Left renal cortex interstitium (tissue), 4 donors: ENCODE measurements around the gene LEF1. TPM values are rescaled to one million over a fixed set of nuclear protein-coding genes. Genes with fewer than 3 reads are reported as not detected.

Source experiments
- DNase-seq, 4 donors: peaks; one replicate each; pipeline ENCODE4 v3.0.0-alpha.2; 2013; ENCODE audit warnings: low read depth in 4 of 4, low spot score in 2 of 4, missing footprints in 1 of 4
- polyA plus RNA-seq, 4 donors: library from polyadenylated mRNA; unstranded; fragments of 120-200 nt; gene quantifications; one replicate each; pipeline ENCODE4 v1.2.1, GENCODE V29; 2013; ENCODE audit not compliant: insufficient read length in 4 of 4

Gene LEF1
- polyA plus RNA-seq, 4 donors = 65.2 to 76.9 (median 71.2) TPM

- DNase-seq = no peak
Measured at GRCh38 chr4:108180513-108180912, 11.8 kb upstream of the LEF1 start.

- DNase-seq = no peak
Measured at GRCh38 chr4:108175966-108176365, 7.2 kb upstream of the LEF1 start.

DNA sequence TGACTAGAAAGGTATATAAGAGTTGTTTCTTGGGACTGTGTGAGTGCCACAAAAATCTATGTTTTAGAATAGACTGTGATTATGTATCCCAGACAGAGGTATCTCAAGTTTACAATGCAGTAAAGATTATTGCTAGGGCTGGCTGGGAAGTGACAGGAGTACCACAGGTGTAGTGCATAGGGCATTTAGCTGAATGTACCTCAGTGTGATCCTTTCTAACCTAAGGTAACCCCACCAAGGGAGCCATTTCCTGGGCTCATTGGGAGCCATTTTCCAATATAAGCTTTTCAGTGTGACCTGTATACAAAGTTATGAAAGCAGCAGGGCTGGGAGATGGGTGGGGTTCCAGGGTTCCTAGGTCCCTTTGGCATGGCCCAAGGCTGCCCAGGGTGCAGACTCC, 6.1 kb upstream of the LEF1 start:
- DNase-seq = no peak

- DNase-seq = no peak
Measured at GRCh38 chr4:108173599-108174057, 4.9 kb upstream of the LEF1 start.

- DNase-seq = peak in 2 of 4 donors; percentile 75 to 76
Measured at GRCh38 chr4:108172753-108173598, 4.2 kb upstream of the LEF1 start.

- DNase-seq = no peak
Measured at GRCh38 chr4:108172231-108172752, 3.6 kb upstream of the LEF1 start.

GRCh38 chr4:108171339-108172230, 2.9 kb upstream of the LEF1 start:
- DNase-seq = no peak

DNA sequence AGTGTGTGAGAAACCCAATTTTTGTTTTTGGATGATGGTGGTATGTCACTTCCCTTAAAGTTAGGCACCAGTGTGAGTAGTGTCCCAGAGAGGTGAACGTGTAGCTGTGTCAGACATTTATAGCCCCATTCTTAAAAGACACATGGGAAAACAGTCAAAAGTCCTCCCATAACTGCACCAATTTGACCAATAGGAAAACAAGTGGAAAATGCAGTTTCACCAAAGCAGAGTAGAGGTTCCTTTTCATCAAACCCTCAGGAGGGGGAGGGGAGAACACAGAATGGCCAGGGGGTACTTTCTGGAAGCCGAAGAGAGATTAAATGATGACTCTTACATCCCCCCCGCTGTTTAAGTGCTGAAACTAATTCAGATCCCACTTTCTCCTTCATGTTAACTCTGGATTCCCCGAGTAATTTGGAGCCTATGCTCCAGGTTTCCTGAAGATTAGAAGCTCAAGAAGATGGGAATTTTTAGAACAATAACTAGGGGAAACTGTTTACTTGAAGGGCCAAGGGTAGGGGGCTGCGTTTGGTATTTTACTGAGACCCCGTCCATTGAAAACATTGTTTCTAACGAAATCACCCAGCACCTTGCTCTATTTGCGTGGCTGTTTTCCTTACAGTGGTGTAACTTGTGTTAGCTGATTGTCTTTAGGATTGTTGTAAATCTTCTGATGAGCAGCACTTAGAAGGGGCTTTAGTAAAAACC, 2.1 kb upstream of the LEF1 start:
- DNase-seq = no peak

GRCh38 chr4:108169664-108170063, 932 bp upstream of the LEF1 start:
- no peak for DNase-seq

DNA sequence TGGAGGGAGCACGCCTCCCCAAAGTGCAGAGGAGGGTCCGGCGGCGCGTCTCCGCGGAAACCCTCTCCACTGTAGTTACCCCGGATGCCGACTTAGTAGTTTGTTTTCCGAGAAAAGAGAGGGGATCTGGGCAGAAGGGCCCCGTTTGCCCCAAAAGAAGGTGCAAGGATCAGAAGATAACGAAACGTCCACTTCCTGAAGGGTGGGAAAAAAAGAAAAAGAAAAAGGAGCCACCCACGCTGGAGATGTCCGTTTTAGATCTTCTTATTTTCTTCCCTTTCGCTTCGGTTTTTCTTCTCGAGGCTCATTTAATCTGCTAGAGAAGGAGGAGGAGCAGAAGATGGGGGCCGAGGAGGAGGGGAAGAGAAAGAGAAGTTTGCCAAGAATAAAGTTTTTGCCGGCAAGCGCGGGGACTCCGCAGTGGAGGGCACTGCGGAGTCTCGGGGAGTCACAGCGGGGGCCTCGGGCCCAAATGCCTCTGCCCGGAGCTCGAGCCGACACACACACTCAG, 517 bp downstream of the LEF1 start:
- peak in 1 of 4 donors; percentile 48 for DNase-seq

DNA sequence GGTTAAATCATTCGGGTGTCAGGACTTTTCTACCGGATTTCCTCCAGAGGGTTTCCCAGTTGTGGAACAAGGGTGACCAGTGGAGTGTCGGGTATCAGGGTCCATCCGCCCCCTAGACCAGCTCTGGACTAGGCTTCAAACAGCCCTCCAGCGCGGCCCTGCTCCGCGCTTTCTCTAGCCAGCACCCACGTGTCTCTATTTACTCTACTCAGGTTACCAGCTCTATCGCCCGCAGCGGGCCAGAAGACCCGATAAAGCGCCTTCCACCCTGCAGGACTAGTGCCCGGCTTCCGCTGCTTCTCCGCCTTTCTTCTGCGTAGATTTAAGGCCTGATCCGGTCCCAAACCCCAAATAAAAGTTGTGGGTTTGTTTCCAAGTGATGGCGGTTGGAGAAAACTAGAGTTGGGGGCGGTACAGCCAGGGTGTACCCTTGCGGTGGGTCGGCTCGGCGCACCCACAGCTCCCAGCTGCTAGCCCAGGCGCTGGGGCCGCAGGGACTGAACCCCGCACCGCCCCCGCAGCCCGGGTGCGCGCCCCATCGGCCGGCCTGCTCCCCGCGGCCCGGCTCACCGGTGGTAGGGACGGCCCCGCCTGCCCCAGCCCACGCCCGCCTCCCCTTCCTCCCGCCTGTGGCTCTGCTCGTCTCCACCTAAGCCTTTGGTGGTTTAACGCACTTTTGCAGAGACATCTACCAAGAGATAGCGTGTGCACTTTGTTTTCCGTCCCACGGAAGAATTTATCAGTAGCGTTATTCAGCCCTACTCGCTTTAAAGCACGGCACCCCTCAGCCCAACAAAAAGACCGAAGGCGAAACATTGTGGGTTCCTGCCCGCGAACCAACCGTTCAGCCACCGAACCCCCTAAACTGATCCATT, 2.1 kb downstream of the LEF1 start:
- peak in 1 of 4 donors; percentile 44 for DNase-seq

DNA sequence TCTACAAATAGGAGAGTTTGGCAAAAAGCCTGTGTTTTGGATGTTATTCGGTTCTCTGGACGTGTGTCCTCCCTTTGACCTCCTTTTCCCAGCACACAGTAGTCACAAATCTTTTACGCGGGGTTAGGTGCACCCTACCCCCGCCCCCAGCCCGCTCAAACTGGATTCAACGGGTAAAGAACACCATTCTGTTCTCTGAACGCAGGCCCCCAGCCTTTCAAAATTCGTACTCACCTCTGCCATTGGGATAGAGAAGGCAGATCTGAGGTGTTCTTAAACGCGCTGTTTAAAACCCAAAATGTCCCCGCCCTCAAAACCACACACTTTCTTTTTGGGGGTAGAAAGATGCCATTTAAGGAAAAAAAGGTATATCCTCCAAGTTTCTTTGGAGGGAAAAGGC, 2.7 kb downstream of the LEF1 start:
- DNase-seq = no peak

- no peak for DNase-seq
Measured at GRCh38 chr4:108165586-108165985, 3.1 kb downstream of the LEF1 start.

DNA sequence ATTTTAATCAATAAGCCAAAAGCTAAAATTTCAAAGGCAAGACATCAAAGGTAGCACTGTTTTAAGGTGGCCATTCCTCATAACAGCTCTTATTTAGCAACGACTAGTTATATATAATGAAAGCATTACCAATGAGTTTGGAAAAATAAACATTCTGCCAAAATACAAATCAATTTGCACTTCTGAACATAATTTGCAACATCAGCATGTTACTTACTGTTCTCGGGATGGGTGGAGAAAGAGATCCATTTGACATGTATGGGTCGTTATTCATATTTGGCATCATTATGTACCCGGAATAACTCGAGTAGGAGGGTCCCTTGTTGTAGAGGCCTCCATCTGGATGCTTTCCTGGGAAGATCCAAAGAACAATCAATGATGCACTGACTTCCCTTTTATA, 5.4 kb downstream of the LEF1 start:
- no peak for DNase-seq

- DNase-seq = no peak
Measured at GRCh38 chr4:108160741-108161352, 7.9 kb downstream of the LEF1 start.

- DNase-seq = no peak
Measured at GRCh38 chr4:108159845-108160244, 8.9 kb downstream of the LEF1 start.

DNA sequence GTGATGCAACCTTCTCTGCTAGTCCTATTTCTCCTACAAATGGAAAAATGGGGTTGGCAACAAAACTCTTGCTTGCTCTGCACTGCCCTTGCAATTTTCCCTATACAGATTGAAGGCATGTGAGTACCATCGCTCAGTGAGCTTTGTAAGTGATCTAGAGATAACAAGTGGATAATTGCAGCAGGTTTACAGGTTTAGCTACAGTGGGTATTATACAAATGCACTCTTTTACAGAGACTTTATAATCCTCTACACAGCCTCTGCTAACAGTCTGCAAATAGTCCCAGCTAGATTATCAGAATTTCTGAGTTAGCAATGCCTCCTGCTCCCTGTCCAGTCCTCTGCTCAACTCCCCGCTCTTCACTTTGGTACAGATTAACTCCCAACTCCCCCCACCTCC, 11.1 kb downstream of the LEF1 start:
- no peak for DNase-seq

DNA sequence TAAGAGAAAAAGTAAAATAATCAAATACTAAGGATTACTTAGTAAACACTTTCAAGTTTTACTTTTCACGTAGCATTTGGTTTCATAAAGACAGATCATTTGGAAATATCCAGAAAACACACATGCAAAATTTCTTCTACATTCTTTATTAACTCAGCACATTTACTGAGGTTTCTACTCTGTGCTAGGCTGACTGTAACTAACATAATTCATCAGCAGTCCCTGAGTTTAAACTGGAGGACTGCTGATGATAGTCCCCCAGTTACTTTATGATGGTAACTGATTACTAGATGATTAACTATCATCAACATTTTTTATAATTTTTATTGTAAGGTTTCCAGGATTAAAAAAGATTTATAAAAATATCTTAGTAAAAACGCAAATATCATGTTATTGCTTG, 12.3 kb downstream of the LEF1 start:
- no peak for DNase-seq

GRCh38 chr4:108155373-108155772, 13.4 kb downstream of the LEF1 start:
- DNase-seq = no peak
